PC-9 (cell line): ENCODE results near the gene RGS7.

Experiments used
- CTCF ChIP-seq: fragments of 200-600 bp; sonication (generic); conservative IDR thresholded peaks from 2 replicates; pipeline ENCODE4 v1.6.1; 2017; ENCODE audit warnings: mixed run types, antibody characterized with exemption, mild to moderate bottlenecking, moderate library complexity
- EZH2 ChIP-seq: fragments of 200-600 bp; sonication (generic); IDR thresholded peaks from 2 replicates; pipeline ENCODE4 v1.8.0; 2017; ENCODE audit warnings: antibody characterized with exemption, low read depth

- TF ChIP-seq CTCF (no peak), EZH2 (no peak)
Measured at GRCh38 chr1:240802271-240802670, 554.7 kb downstream of the RGS7 start.
